ENCODE data around the gene ATF5. TPM values are rescaled to one million over a fixed set of nuclear protein-coding genes. Genes with fewer than 3 reads are reported as not detected.
A peak's percentile ranks its signal among the peaks of the same experiment; 100 is the strongest.

Gene ATF5
- total RNA-seq, 6 experiments from 2014 or later, result 475 to 1,724 (median 619) TPM

- no peak for TF ChIP-seq CTCF (IDR thresholded peaks at IDR 0.05)
- TF ChIP-seq POLR2A (IDR thresholded peaks at IDR 0.05), result no peak
- H3K4me1 ChIP-seq, result peaks cover 0 to 7% (median 3%) of the 10 kb centered on the region in 4 donors
- WGBS (ENCODE audit: insufficient coverage, low coverage, low lambda C conversion rate, missing lambda C conversion rate), result 91% methylated on average over 13 of the region's 31 CpGs
- no peaks in the 10 kb centered on the region for H3K27me3 ChIP-seq
- intact Hi-C loops (cut with DNase I), result no loop called here
- no peaks in the 10 kb centered on the region for H3K9me3 ChIP-seq
- no peak for ATAC-seq
- peak in 1 of 3 donors; percentile 54 for DNase-seq
- peaks cover 3 to 68% (median 34%) of the 10 kb centered on the region in 4 donors for H3K36me3 ChIP-seq
- no peak overlapping the region for H3K27ac ChIP-seq
- no peak overlapping the region for H3K4me3 ChIP-seq
Measured at GRCh38 chr19:49881672-49882394, 47.2 kb upstream of the ATF5 start.

GRCh38 chr19:49882643-49883042, 46.4 kb upstream of the ATF5 start:
- WGBS (ENCODE audit: insufficient coverage, low coverage, low lambda C conversion rate, missing lambda C conversion rate), result no CpG with 5 or more reads among the region's 14 CpGs
- no peak for ATAC-seq
- TF ChIP-seq POLR2A (IDR thresholded peaks at IDR 0.05) (no peak), CTCF (IDR thresholded peaks at IDR 0.05) (no peak)
- intact Hi-C loops (cut with DNase I), result no loop called here
- DNase-seq, result no peak
- Histone ChIP-seq H3K27me3 (no peaks in the 10 kb centered on the region), H3K27ac (no peak overlapping the region), H3K36me3 (peaks cover 3 to 68% (median 34%) of the 10 kb centered on the region in 4 donors), H3K4me1 (peaks cover 0 to 7% (median 3%) of the 10 kb centered on the region in 4 donors), H3K9me3 (no peaks in the 10 kb centered on the region), H3K4me3 (no peak overlapping the region)

- Histone ChIP-seq H3K36me3 (peaks cover 3 to 68% (median 34%) of the 10 kb centered on the region in 4 donors), H3K27me3 (no peaks in the 10 kb centered on the region), H3K4me1 (peaks cover 0 to 7% (median 3%) of the 10 kb centered on the region in 4 donors), H3K4me3 (no peak overlapping the region), H3K9me3 (no peaks in the 10 kb centered on the region), H3K27ac (no peak overlapping the region)
- no peak for ATAC-seq
- no peak for TF ChIP-seq POLR2A (IDR thresholded peaks at IDR 0.05)
- TF ChIP-seq CTCF (IDR thresholded peaks at IDR 0.05), result no peak
- intact Hi-C loops (cut with DNase I), result no loop called here
- 96% methylated on average over 3 of the region's 5 CpGs for WGBS (ENCODE audit: insufficient coverage, low coverage, low lambda C conversion rate, missing lambda C conversion rate)
- DNase-seq, result no peak
Measured at GRCh38 chr19:49883094-49883493, 45.9 kb upstream of the ATF5 start.

GRCh38 chr19:49884109-49884508, 44.9 kb upstream of the ATF5 start:
- no peak for ATAC-seq
- Histone ChIP-seq H3K36me3 (peaks cover 3 to 67% (median 34%) of the 10 kb centered on the region in 4 donors), H3K4me1 (no peaks in the 10 kb centered on the region), H3K9me3 (no peaks in the 10 kb centered on the region), H3K27me3 (no peaks in the 10 kb centered on the region), H3K4me3 (no peak overlapping the region), H3K27ac (no peak overlapping the region)
- WGBS (ENCODE audit: insufficient coverage, low coverage, low lambda C conversion rate, missing lambda C conversion rate), result no CpG with 5 or more reads among the region's 18 CpGs
- intact Hi-C loops (cut with DNase I), result no loop called here
- DNase-seq, result peak in 2 of 3 donors; percentile 31 to 53
- no peak for TF ChIP-seq CTCF (IDR thresholded peaks at IDR 0.05)
- TF ChIP-seq POLR2A (IDR thresholded peaks at IDR 0.05), result no peak

Measured in right lobe of liver (tissue), 6 donors.